ENCODE results near the gene MARCKSL1. TPM values are rescaled to one million over a fixed set of nuclear protein-coding genes. Genes with fewer than 3 reads are reported as not detected.
"Not testable (repeated sequence)": the region's sequence is repeated elsewhere in the genome, so short reads cannot be mapped to it uniquely, and the experiment has no call there.

The MARCKSL1 gene
- total and polyA plus RNA-seq, 2 experiments from 2014 or later = 16.6 to 22.1 TPM

DNA sequence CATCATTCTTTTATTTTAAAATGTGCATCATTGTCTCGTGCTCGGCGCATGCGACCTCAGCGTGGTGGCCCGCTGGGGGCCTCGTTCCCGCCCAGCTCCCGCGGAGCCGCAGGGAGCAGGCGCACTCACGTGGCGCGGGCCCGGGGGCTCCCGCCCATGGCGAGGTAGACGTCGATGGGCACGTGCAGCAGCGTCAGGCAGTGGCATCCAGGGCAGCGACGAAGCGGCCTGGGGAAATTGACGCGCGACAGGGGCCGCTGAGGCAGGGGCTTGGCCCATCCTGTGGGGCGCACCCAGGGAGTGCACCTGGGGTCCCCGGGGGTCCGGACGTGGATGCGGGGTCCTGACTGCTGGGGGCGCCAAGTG is 25.3 kb upstream of the MARCKSL1 start:
- H3F3A ChIP-seq (ENCODE audit: insufficient read depth) = peaks cover 20% of the 10 kb centered on the region
- H3K9ac ChIP-seq = peak overlapping the region; percentile 76
- no peaks in the 10 kb centered on the region for H4K20me1 ChIP-seq (ENCODE audit: insufficient read depth)
- peak overlapping the region; percentile 65 for H3K4me3 ChIP-seq
- peak; percentile 19 for DNase-seq
- no peak for TF ChIP-seq EZH2phosphoT487 (IDR thresholded peaks at IDR 0.05; ENCODE audit: insufficient read depth, low read depth)
- TF ChIP-seq EZH2 (IDR thresholded peaks at IDR 0.05; ENCODE audit: insufficient read depth, poor library complexity, severe bottlenecking) = no peak
- H3K4me2 ChIP-seq (ENCODE audit: unreplicated experiment) = peak overlapping the region; percentile 55
- no peak overlapping the region for H3K27ac ChIP-seq
- no peaks in the 10 kb centered on the region for H3K79me2 ChIP-seq (ENCODE audit: insufficient read depth)
- 34 to 36% methylated on average over 16 to 32 of the region's 35 CpGs for WGBS, 2 experiments (ENCODE audit: low coverage in 1 of 2, low lambda C conversion rate in 2 of 2, missing lambda C conversion rate in 2 of 2)
- no peaks in the 10 kb centered on the region for H3K27me3 ChIP-seq (replicated peaks; ENCODE audit: insufficient read depth)
- H3K4me1 ChIP-seq (ENCODE audit: insufficient read depth) = no peaks in the 10 kb centered on the region
- 0 out of 2 replicates have a peak overlapping the region, but pooled peaks have one; percentile 64 for H2AFZ ChIP-seq
- H3K9me2 ChIP-seq (ENCODE audit: insufficient read depth) = no peaks in the 10 kb centered on the region
- H3K36me3 ChIP-seq (ENCODE audit: low read depth) = 0 out of 2 replicates have a peak, but pooled peaks cover 3% of the 10 kb centered on the region
- H3K9me3 ChIP-seq (ENCODE audit: low read depth) = no peaks in the 10 kb centered on the region
- in situ Hi-C loops (cut with MboI) = no loop called here

DNA sequence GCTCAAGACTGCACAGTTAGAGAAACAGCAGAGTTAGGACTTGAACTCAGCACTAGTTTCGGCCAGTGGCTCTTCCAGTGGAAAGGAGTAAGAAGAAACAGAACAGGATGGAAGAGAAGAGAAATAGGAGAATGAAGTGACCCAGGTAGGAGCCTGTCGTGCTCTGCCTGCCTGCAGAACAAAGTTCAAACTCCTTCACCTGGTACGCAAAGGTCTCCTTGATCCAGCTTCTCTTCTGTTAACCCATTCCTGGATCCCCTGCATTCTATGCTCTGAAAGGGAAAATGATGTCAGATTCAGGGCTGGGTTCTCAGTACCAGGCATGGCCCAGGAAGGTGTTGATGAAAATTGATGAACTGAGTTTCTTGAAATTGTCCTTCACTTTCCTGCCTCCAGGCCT is 22.4 kb upstream of the MARCKSL1 start:
- H3K9ac ChIP-seq = no peak overlapping the region
- peaks cover 22% of the 10 kb centered on the region for H3F3A ChIP-seq (ENCODE audit: insufficient read depth)
- 69 to 79% methylated on average over 3 of the region's 3 CpGs for WGBS, 2 experiments (ENCODE audit: low coverage in 1 of 2, low lambda C conversion rate in 2 of 2, missing lambda C conversion rate in 2 of 2)
- H3K27ac ChIP-seq = no peak overlapping the region
- TF ChIP-seq EZH2phosphoT487 (IDR thresholded peaks at IDR 0.05; ENCODE audit: insufficient read depth, low read depth) (no peak), EZH2 (IDR thresholded peaks at IDR 0.05; ENCODE audit: insufficient read depth, poor library complexity, severe bottlenecking) (no peak)
- H3K27me3 ChIP-seq (replicated peaks; ENCODE audit: insufficient read depth) = no peaks in the 10 kb centered on the region
- no peak overlapping the region for H2AFZ ChIP-seq
- no peaks in the 10 kb centered on the region for H3K36me3 ChIP-seq (ENCODE audit: low read depth)
- H3K9me3 ChIP-seq (ENCODE audit: low read depth) = no peaks in the 10 kb centered on the region
- DNase-seq = no peak
- no peak overlapping the region for H3K4me2 ChIP-seq (ENCODE audit: unreplicated experiment)
- H3K79me2 ChIP-seq (ENCODE audit: insufficient read depth) = no peaks in the 10 kb centered on the region
- no peaks in the 10 kb centered on the region for H4K20me1 ChIP-seq (ENCODE audit: insufficient read depth)
- H3K4me1 ChIP-seq (ENCODE audit: insufficient read depth) = peaks cover 12% of the 10 kb centered on the region
- in situ Hi-C loops (cut with MboI) = no loop called here
- H3K9me2 ChIP-seq (ENCODE audit: insufficient read depth) = no peaks in the 10 kb centered on the region
- no peak overlapping the region for H3K4me3 ChIP-seq

DNA sequence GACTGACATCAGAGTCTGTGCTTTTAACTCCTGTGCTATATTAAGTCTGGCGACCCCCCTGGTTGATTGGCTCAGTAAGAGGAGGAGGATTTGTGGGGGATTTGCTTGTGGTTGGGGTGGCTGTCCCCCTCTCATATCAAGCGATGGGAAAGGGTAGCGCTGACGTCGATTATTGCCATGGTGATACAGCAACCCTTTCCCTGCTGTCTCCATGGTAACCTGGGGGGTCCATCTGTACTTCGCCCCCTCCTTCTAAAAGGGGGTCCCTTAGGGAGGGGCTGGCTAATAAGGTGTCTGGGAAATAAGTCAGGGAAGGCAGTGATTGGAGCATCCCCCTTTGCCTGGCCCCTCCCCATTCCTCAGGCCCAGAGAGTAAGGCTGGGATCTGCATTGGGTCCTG is 21.6 kb upstream of the MARCKSL1 start:
- H3K9me3 ChIP-seq (ENCODE audit: low read depth) = no peaks in the 10 kb centered on the region
- peaks cover 21% of the 10 kb centered on the region for H3F3A ChIP-seq (ENCODE audit: insufficient read depth)
- peaks cover 20% of the 10 kb centered on the region for H3K4me1 ChIP-seq (ENCODE audit: insufficient read depth)
- no peaks in the 10 kb centered on the region for H3K9me2 ChIP-seq (ENCODE audit: insufficient read depth)
- no peak overlapping the region for H3K9ac ChIP-seq
- no peaks in the 10 kb centered on the region for H3K79me2 ChIP-seq (ENCODE audit: insufficient read depth)
- H3K27ac ChIP-seq = no peak overlapping the region
- no peaks in the 10 kb centered on the region for H3K36me3 ChIP-seq (ENCODE audit: low read depth)
- in situ Hi-C loops (cut with MboI) = no loop called here
- no peak for DNase-seq
- no peak overlapping the region for H3K4me3 ChIP-seq
- 36 to 41% methylated on average over 6 of the region's 6 CpGs for WGBS, 2 experiments (ENCODE audit: low coverage in 1 of 2, low lambda C conversion rate in 2 of 2, missing lambda C conversion rate in 2 of 2)
- no peak overlapping the region for H2AFZ ChIP-seq
- TF ChIP-seq EZH2 (IDR thresholded peaks at IDR 0.05; ENCODE audit: insufficient read depth, poor library complexity, severe bottlenecking) (no peak), EZH2phosphoT487 (IDR thresholded peaks at IDR 0.05; ENCODE audit: insufficient read depth, low read depth) (no peak)
- H3K27me3 ChIP-seq (replicated peaks; ENCODE audit: insufficient read depth) = no peaks in the 10 kb centered on the region
- no peak overlapping the region for H3K4me2 ChIP-seq (ENCODE audit: unreplicated experiment)
- no peaks in the 10 kb centered on the region for H4K20me1 ChIP-seq (ENCODE audit: insufficient read depth)

GRCh38 chr1:32356478-32356877 is 20.4 kb upstream of the MARCKSL1 start:
- Histone ChIP-seq H3K4me3 (no peak overlapping the region), H3K4me2 (ENCODE audit: unreplicated experiment) (no peak overlapping the region), H3K4me1 (ENCODE audit: insufficient read depth) (peaks cover 27% of the 10 kb centered on the region), H2AFZ (no peak overlapping the region), H3K9me3 (ENCODE audit: low read depth) (no peaks in the 10 kb centered on the region), H3K9ac (no peak overlapping the region), H3K27ac (no peak overlapping the region), H3K9me2 (ENCODE audit: insufficient read depth) (no peaks in the 10 kb centered on the region), H3K79me2 (ENCODE audit: insufficient read depth) (no peaks in the 10 kb centered on the region), H3K36me3 (ENCODE audit: low read depth) (no peaks in the 10 kb centered on the region), H4K20me1 (ENCODE audit: insufficient read depth) (no peaks in the 10 kb centered on the region), H3F3A (ENCODE audit: insufficient read depth) (peaks cover 21% of the 10 kb centered on the region), H3K27me3 (replicated peaks; ENCODE audit: insufficient read depth) (no peaks in the 10 kb centered on the region)
- TF ChIP-seq EZH2phosphoT487 (IDR thresholded peaks at IDR 0.05; ENCODE audit: insufficient read depth, low read depth) (no peak), EZH2 (IDR thresholded peaks at IDR 0.05; ENCODE audit: insufficient read depth, poor library complexity, severe bottlenecking) (no peak)
- 100% methylated on average over 1 of the region's 1 CpG for WGBS, 2 experiments (ENCODE audit: low coverage in 1 of 2, low lambda C conversion rate in 2 of 2, missing lambda C conversion rate in 2 of 2)
- in situ Hi-C loops (cut with MboI) = no loop called here
- no peak for DNase-seq

DNA sequence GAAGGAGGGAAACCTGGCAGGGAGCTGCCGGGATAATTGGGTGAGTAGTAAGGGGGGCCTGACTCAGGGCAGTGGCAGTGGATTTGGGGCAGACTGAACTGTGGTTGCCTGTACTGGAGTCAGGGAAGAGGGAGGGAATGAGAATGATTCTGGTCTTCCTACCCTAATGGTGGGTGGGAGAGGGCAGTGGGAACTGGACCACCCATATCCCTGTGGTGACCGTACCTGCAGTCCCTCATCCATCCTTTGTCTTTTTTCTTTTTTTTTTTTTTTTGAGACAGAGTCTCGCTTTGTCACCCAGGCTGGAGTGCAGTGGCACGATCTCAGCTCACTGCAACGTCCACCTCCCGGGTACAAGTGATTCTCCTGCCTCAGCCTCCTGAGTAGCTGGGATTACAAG is 19.7 kb upstream of the MARCKSL1 start:
- Histone ChIP-seq H3K4me1 (ENCODE audit: insufficient read depth) (peaks cover 27% of the 10 kb centered on the region), H3F3A (ENCODE audit: insufficient read depth) (peaks cover 21% of the 10 kb centered on the region)
- H3K4me2 ChIP-seq (ENCODE audit: unreplicated experiment); H3K27ac ChIP-seq; H3K9me2 ChIP-seq (ENCODE audit: insufficient read depth); H3K9me3 ChIP-seq (ENCODE audit: low read depth); H3K79me2 ChIP-seq (ENCODE audit: insufficient read depth); H2AFZ ChIP-seq; DNase-seq; H4K20me1 ChIP-seq (ENCODE audit: insufficient read depth); H3K4me3 ChIP-seq; H3K36me3 ChIP-seq (ENCODE audit: low read depth); H3K9ac ChIP-seq; H3K27me3 ChIP-seq (replicated peaks; ENCODE audit: insufficient read depth); in situ Hi-C loops (cut with MboI): not testable (repeated sequence)
- WGBS, 2 experiments (ENCODE audit: low coverage in 1 of 2, low lambda C conversion rate in 2 of 2, missing lambda C conversion rate in 2 of 2) = 70 to 80% methylated on average over 4 to 6 of the region's 6 CpGs

Measured in GM23248 (cell line).